ENCODE measurements around the gene CLK4.

The CLK4 gene

GRCh38 chr5:178553517-178553916 is 73.3 kb downstream of the CLK4 start:
- no peak for DNase-seq (ENCODE audit: low read depth)

Data from stimulated activated CD8-positive, alpha-beta memory T cell treated with anti-CD3 and anti-CD28 coated beads, Interleukin-7, amount 100 ng/mL, for 24 hours (primary cell).